Adrenal gland (tissue), 12 donors: ENCODE measurements around the gene NIPA2. TPM values are rescaled to one million over a fixed set of nuclear protein-coding genes. Genes with fewer than 3 reads are reported as not detected.

Source experiments
- DNase-seq, 7 donors: peaks; one replicate each; pipeline ENCODE4 v3.0.0-alpha.2; 2019 to 2020
- H3K27ac ChIP-seq, 5 donors: fragments of 200-600 bp; sonication (generic) in 4 of 5; 1 replicate in 3 of 5; 2 replicates in 2 of 5; pipeline versions ENCODE4 v1.5.1 to v1.8.0; 2016 to 2020; ENCODE audit warnings: mild to moderate bottlenecking in 1 of 5
- H3K27me3 ChIP-seq: fragments of 200-600 bp; 2 replicates; pipeline ENCODE4 v1.8.0; 2021
- H3K36me3 ChIP-seq, 2 donors: fragments of 200-600 bp; replicated peaks in 1 of 2; 1 replicate in 1 of 2; 2 replicates in 1 of 2; pipeline versions ENCODE4 v1.5.1 to v1.8.0; 2018 to 2022
- H3K4me1 ChIP-seq, 2 donors: fragments of 200-600 bp; replicated peaks in 1 of 2; 1 replicate in 1 of 2; 2 replicates in 1 of 2; pipeline versions ENCODE4 v1.5.1 to v1.8.0; 2018 to 2021
- H3K4me3 ChIP-seq, 4 donors: fragments of 200-600 bp; sonication (generic) in 3 of 4; one replicate each; pipeline ENCODE4 v1.5.1; 2016 to 2018
- H3K9me3 ChIP-seq, 3 donors: fragments of 200-600 bp; sonication (generic) in 1 of 3; replicated peaks in 1 of 3; 1 replicate in 2 of 3; 2 replicates in 1 of 3; pipeline versions ENCODE4 v1.5.1 to v1.8.0; 2016 to 2021
- POLR2A ChIP-seq, 2 donors: fragments of 450-650 bp; IDR thresholded peaks; one replicate each; pipeline ENCODE4 v1.6.1; 2017; ENCODE audit warnings: antibody characterized with exemption in 2 of 2, mild to moderate bottlenecking in 2 of 2, moderate library complexity in 1 of 2
- WGBS, 4 donors: extraction: QIAGEN DNeasy Blood & Tissue Kit in 2 of 4; methylation state at CpG; one replicate each; pipeline versions ENCODE4 v1.1.5 to v1.1.7; 2013 to 2017; 5-methylcytosine and 5-hydroxymethylcytosine counted together
- intact Hi-C, 2 donors: fragments of 100-400 bp; cut with DNase I; formaldehyde crosslinking; loops; one replicate each; pipeline versions ENCODE4 v1.14.1 to v1.15.0; 2022 to 2023
- polyA plus RNA-seq, 3 donors: library from polyadenylated mRNA; stranded (reverse); fragments of 200-250 nt in 2 of 3; fragments of 350-450 nt in 1 of 3; fragmentation: Illumina TruSeq in 1 of 3; extraction: RNeasy Lipid Tissue Mini Kit (QIAGEN cat#74804) in 1 of 3; gene quantifications; one replicate each; pipeline ENCODE4 v1.2.3, GENCODE V29; 2013 to 2014
- total RNA-seq, 9 donors: library from RNA; depleted of rRNA in 4 of 9; stranded (reverse); fragments of >200 nt in 4 of 9; fragments of 120-200 nt in 1 of 9; fragmentation: NEBNext Ultra II Directional in 1 of 9; extraction: Animal tissue kit (Norgen Biotek cat#: 25700) in 1 of 9; gene quantifications; one replicate each; pipeline versions ENCODE4 v1.1.0 to v1.2.4, GENCODE V29; 2013 to 2023
- TF ChIP-seq, protein P1 (sequence below), 6 experiments: fragments of 450-650 bp in 4 of 6; fragments of 200-600 bp in 2 of 6; sonication (generic) in 1 of 6; IDR thresholded peaks; 1 replicate in 5 of 6; 2 replicates in 1 of 6; pipeline versions ENCODE4 v1.5.1 to v1.8.0; 2016 to 2021; ENCODE audit warnings: antibody characterized with exemption in 6 of 6, mild to moderate bottlenecking in 2 of 6, moderate library complexity in 1 of 6
- donor health status: healthy with polysubstance abuse.
- donor health status: Bipolar disorder and iron deficiency.
- donor health status: DM: yes; HTN: yes; CAD: no.
- donor health status: DM: no; HTN: no; CAD: no.
- donor health status: DM: no; HTN: no; CAD: no.
- donor health status: DM: yes; HTN: yes; CAD: no.

Gene NIPA2
- total and polyA plus RNA-seq, 12 donors: 10.5 to 77.4 (median 60.2) TPM

DNA sequence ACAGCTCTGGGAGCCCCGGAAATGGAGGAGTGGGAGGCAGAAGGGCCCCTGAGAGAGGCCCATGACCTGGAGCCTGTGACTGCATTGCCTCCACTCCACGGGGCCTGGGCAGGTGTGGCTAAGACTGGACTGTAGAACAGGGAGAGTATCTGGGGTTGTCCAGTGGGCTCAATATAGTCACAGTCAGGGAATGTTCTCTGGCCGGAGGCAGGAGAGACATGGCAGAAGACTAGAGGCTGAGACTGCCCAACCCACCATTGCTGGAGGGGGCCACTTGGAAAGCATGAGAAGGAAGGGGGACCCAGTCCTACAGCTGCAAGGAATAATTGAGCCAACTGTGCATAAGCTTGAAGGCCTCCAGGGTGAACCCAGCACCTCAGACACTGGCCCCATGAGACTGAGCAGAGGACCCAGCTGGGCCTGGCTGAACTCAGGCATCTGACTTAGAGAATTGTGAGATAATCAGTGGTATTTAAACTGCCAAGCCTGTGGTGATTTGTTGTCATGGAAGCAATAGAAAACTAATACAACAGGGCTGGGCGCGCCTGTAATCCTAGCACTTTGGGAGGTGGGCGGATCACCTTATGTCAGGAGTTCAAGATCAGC lies 33.1 kb downstream of the NIPA2 start:
- Histone ChIP-seq H3K27me3 (no peaks in the 10 kb centered on the region), H3K4me1 (no peaks in the 10 kb centered on the region), H3K36me3 (peaks cover 0 to 89% of the 10 kb centered on the region in 2 donors), H3K27ac (no peak overlapping the region), H3K9me3 (no peaks in the 10 kb centered on the region), H3K4me3 (no peak overlapping the region)
- DNase-seq: no peak
- intact Hi-C loops: loop anchor here in 1 of 2 donors (10.0 kb wide), 2 partner anchors 53 to 77 kb away; no protein-coding TSS in a partner anchor
- TF ChIP-seq, protein P1, sequence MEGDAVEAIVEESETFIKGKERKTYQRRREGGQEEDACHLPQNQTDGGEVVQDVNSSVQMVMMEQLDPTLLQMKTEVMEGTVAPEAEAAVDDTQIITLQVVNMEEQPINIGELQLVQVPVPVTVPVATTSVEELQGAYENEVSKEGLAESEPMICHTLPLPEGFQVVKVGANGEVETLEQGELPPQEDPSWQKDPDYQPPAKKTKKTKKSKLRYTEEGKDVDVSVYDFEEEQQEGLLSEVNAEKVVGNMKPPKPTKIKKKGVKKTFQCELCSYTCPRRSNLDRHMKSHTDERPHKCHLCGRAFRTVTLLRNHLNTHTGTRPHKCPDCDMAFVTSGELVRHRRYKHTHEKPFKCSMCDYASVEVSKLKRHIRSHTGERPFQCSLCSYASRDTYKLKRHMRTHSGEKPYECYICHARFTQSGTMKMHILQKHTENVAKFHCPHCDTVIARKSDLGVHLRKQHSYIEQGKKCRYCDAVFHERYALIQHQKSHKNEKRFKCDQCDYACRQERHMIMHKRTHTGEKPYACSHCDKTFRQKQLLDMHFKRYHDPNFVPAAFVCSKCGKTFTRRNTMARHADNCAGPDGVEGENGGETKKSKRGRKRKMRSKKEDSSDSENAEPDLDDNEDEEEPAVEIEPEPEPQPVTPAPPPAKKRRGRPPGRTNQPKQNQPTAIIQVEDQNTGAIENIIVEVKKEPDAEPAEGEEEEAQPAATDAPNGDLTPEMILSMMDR (IDR thresholded peaks at IDR 0.05): no peak
- no peak for TF ChIP-seq POLR2A (IDR thresholded peaks at IDR 0.05)
- 92 to 98% (median 94%) methylated on average over 6 of the region's 6 CpGs for WGBS, 4 donors

DNA sequence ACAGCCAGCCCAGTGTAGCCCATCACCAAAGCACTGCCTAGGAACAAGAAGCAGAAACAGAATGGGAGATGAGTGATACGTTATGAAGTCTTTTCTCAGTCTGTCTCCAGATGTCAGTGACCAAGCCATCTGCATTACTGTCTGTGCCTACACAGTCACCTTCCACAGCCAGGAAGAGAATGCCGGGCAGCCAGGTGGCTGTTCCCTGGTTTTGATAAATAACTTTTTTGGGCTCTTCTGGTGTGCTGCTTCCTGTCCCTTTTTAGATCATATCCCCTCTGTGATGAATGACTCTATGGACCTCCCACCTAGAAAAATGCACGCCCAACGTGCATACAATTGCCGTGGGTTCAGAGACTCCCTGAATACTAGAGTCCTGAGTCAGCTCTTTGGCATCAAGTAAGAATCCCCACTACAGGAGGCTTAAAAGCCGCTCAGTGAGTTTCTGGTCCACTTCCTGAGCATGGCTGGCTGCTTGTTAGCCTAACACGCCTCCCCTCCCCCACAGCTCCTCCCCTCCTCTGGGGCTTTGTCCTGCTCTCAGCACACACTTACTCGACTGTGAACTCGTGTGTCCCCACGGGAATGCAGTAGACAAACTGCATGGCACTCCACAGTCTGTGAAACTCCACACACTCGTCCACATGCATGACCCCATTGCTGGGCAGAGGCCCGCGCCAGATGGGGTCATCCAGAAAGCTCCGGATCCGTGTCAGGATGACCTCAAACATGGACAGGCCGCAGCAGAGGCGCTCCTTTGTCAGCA lies 34.7 kb downstream of the NIPA2 start:
- H3K27ac ChIP-seq: no peak overlapping the region
- WGBS, 4 donors: 86 to 90% (median 90%) methylated on average over 10 to 17 of the region's 17 CpGs

DNA sequence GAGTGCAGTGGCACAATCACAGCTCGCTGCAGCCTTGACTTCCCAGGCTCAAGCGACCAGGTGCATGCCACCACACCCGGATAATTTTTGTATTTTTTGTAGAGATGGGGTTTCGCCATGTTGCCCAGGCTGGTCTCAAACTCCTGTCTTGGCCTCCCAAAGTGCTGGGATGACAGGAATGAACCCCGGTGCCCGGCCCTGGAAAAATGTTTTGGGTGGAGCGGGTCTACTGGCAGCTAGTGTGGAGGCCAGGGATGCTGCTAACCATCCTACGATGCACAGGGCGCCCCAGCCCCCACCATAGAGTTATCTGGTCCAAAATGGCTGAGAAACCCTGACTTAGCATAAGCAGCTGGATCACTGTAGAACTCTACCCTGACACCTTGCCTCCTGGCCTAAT lies 35.4 kb downstream of the NIPA2 start:
- Histone ChIP-seq H3K27me3 (no peaks in the 10 kb centered on the region), H3K36me3 (peaks cover 0 to 77% of the 10 kb centered on the region in 2 donors), H3K4me1 (no peaks in the 10 kb centered on the region), H3K9me3 (no peaks in the 10 kb centered on the region), H3K4me3 (no peak overlapping the region), H3K27ac (no peak overlapping the region)
- WGBS, 4 donors: 96 to 98% (median 97%) methylated on average over 8 to 9 of the region's 9 CpGs
- no peak for DNase-seq
- intact Hi-C loops: loop anchor here in 1 of 2 donors (10.0 kb wide), 2 partner anchors 51 to 79 kb away; no protein-coding TSS in a partner anchor
- no peak for TF ChIP-seq POLR2A (IDR thresholded peaks at IDR 0.05)

More for the DNA sequence above, 34.7 kb downstream of the NIPA2 start:
- H3K4me3 ChIP-seq: no peak overlapping the region
- H3K4me1 ChIP-seq: no peaks in the 10 kb centered on the region
- intact Hi-C loops: loop anchor here in 1 of 2 donors (10.0 kb wide), 2 partner anchors 52 to 78 kb away; no protein-coding TSS in a partner anchor
- TF ChIP-seq, protein P1 (IDR thresholded peaks at IDR 0.05): no peak
- TF ChIP-seq POLR2A (IDR thresholded peaks at IDR 0.05): no peak
- no peak for DNase-seq
- no peaks in the 10 kb centered on the region for H3K27me3 ChIP-seq
- H3K9me3 ChIP-seq: no peaks in the 10 kb centered on the region
- peaks cover 0 to 85% of the 10 kb centered on the region in 2 donors for H3K36me3 ChIP-seq

DNA sequence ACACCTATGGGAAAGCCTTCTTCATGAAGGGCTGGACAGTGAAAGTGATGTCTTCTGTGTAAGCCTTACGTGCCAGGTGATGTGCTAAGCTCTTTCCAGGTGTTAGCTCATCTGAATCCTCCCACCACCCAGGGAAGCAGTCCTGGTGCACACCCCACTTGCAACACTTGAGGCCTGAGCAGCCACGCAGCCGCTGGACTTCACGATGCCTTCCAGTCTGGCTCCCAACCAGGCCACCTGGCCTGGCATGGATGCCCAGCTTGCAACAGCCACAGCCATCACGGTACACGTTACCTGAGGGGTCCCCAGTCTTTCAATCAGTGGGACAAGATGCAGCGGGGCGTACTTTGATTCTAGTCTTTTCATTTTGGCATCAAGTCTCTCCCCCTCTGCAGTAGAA lies 35.8 kb downstream of the NIPA2 start:
- Histone ChIP-seq H3K4me3 (no peak overlapping the region), H3K9me3 (no peaks in the 10 kb centered on the region), H3K27ac (no peak overlapping the region), H3K27me3 (no peaks in the 10 kb centered on the region), H3K36me3 (peaks cover 0 to 73% of the 10 kb centered on the region in 2 donors), H3K4me1 (no peaks in the 10 kb centered on the region)
- 93 to 98% (median 96%) methylated on average over 6 to 8 of the region's 8 CpGs for WGBS, 4 donors
- no peak for DNase-seq
- intact Hi-C loops: loop anchor here in 1 of 2 donors (10.0 kb wide), 2 partner anchors 51 to 79 kb away; no protein-coding TSS in a partner anchor
- TF ChIP-seq, protein P1 (IDR thresholded peaks at IDR 0.05): no peak
- no peak for TF ChIP-seq POLR2A (IDR thresholded peaks at IDR 0.05)
